NCI-H524 treated with DMSO at 0.1 percent for 48 hours (cell line): ENCODE results near the gene DOCK4.
"Not testable (repeated sequence)": the region's sequence is repeated elsewhere in the genome, so short reads cannot be mapped to it uniquely, and the experiment has no call there.

Experiments used
- DNase-seq: peaks from one replicate; lab custom pipeline; 2025; lab: John Stamatoyannopoulos, UW

DOCK4 gene

GRCh38 chr7:111952783-111953182 is 253.4 kb downstream of the DOCK4 start:
- DNase-seq: no peak

- no peak for DNase-seq
These were observed 255.1 kb downstream of the DOCK4 start for GRCh38 chr7:111951052-111951451.

GRCh38 chr7:111942450-111943081 is 263.6 kb downstream of the DOCK4 start:
- DNase-seq: no peak

GRCh38 chr7:111937163-111937562 is 269.0 kb downstream of the DOCK4 start:
- DNase-seq: no peak

- no peak for DNase-seq
These were observed 272.6 kb downstream of the DOCK4 start for GRCh38 chr7:111933609-111934008.

GRCh38 chr7:111931958-111932357 is 274.2 kb downstream of the DOCK4 start:
- DNase-seq: no peak

GRCh38 chr7:111931016-111931517 is 275.1 kb downstream of the DOCK4 start:
- no peak for DNase-seq

GRCh38 chr7:111929264-111929663 is 276.9 kb downstream of the DOCK4 start:
- no peak for DNase-seq

- DNase-seq: no peak
These were observed 278.7 kb downstream of the DOCK4 start for GRCh38 chr7:111927353-111928019.

- no peak for DNase-seq
These were observed 285.9 kb downstream of the DOCK4 start for GRCh38 chr7:111920329-111920728.

- DNase-seq: no peak
These were observed 286.5 kb downstream of the DOCK4 start for GRCh38 chr7:111919631-111920179.

GRCh38 chr7:111919164-111919563 is 287.0 kb downstream of the DOCK4 start:
- no peak for DNase-seq

GRCh38 chr7:111918461-111918860 is 287.7 kb downstream of the DOCK4 start:
- DNase-seq: no peak

- not testable (repeated sequence) for DNase-seq
These were observed 288.8 kb downstream of the DOCK4 start for GRCh38 chr7:111917404-111917803.

GRCh38 chr7:111914291-111914690 is 291.9 kb downstream of the DOCK4 start:
- DNase-seq: no peak

GRCh38 chr7:111911166-111911961 is 294.8 kb downstream of the DOCK4 start:
- no peak for DNase-seq

- DNase-seq: no peak
These were observed 295.5 kb downstream of the DOCK4 start for GRCh38 chr7:111910656-111911055.

- DNase-seq: not testable (repeated sequence)
These were observed 297.5 kb downstream of the DOCK4 start for GRCh38 chr7:111908673-111909072.

- no peak for DNase-seq
These were observed 302.4 kb downstream of the DOCK4 start for GRCh38 chr7:111903797-111904196.

GRCh38 chr7:111903016-111903415 is 303.2 kb downstream of the DOCK4 start:
- no peak for DNase-seq

- no peak for DNase-seq
These were observed 305.9 kb downstream of the DOCK4 start for GRCh38 chr7:111900283-111900682.

- no peak for DNase-seq
These were observed 311.1 kb downstream of the DOCK4 start for GRCh38 chr7:111895049-111895448.

GRCh38 chr7:111894518-111894917 is 311.7 kb downstream of the DOCK4 start:
- no peak for DNase-seq
